WTC11 (cell line): ENCODE measurements around the gene ANKRD52. TPM values are rescaled to one million over a fixed set of nuclear protein-coding genes. Genes with fewer than 3 reads are reported as not detected.

Experiments used
- ATAC-seq: fragments of 200-7000 bp; cut with Tn5 transposase; 2 replicates; pipeline ENCODE4 v1.10.0; 2021; ENCODE audit warnings: mild to moderate bottlenecking, moderate library complexity
- CTCF ChIA-PET: fragments of 300-600 bp; sonication (Branson Sonifier 250); formaldehyde crosslinking; loops from one replicate; lab custom pipeline; 2021; ENCODE audit warnings: antibody characterized with exemption; lab: Charles Lee
- POLR2A ChIA-PET: fragments of 350-600 bp; sonication (Branson Sonifier 250); formaldehyde crosslinking; loops from one replicate; lab custom pipeline; 2021; ENCODE audit warnings: antibody characterized with exemption; lab: Charles Lee
- DNase-seq: peaks from one replicate; pipeline ENCODE4 v3.0.0; 2021; ENCODE audit warnings: low spot score
- H3K27ac Mint-ChIP-seq: 2 replicates; pipeline ENCODE4 v1.8.0; 2021; ENCODE audit warnings: mixed read lengths
- H3K27me3 Mint-ChIP-seq: 2 replicates; pipeline ENCODE4 v1.8.0; 2021; ENCODE audit warnings: low read depth, mild to moderate bottlenecking, moderate library complexity, mixed read lengths
- H3K36me3 Mint-ChIP-seq: 2 replicates; pipeline ENCODE4 v1.8.0; 2021; ENCODE audit warnings: mixed read lengths
- H3K4me1 Mint-ChIP-seq: 2 replicates; pipeline ENCODE4 v1.8.0; 2022; ENCODE audit warnings: mixed read lengths
- H3K4me3 Mint-ChIP-seq: 2 replicates; pipeline ENCODE4 v1.8.0; 2021; ENCODE audit warnings: mild to moderate bottlenecking, moderate library complexity, mixed read lengths
- H3K9me3 Mint-ChIP-seq: 2 replicates; pipeline ENCODE4 v1.8.0; 2021; ENCODE audit warnings: mixed read lengths
- AR ChIP-seq: fragments of 250-450 bp; sonication (Bioruptor Pico); IDR thresholded peaks from 2 replicates; pipeline ENCODE4 v1.9.0; 2021; ENCODE audit warnings: mild to moderate bottlenecking
- CBFB ChIP-seq: sonication (generic); formaldehyde crosslinking; IDR thresholded peaks from 2 replicates; pipeline ENCODE4 v1.8.1; 2022; ENCODE audit warnings: mild to moderate bottlenecking, low read depth, missing genetic modification reagents
- FOXP1 ChIP-seq: sonication (generic); formaldehyde crosslinking; IDR thresholded peaks from 2 replicates; pipeline ENCODE4 v1.8.0; 2022; ENCODE audit warnings: missing genetic modification reagents, mild to moderate bottlenecking, moderate library complexity, borderline replicate concordance
- NR3C1 ChIP-seq: sonication (generic); formaldehyde crosslinking; conservative IDR thresholded peaks from 2 replicates; pipeline ENCODE4 v1.8.1; 2023; ENCODE audit warnings: low read depth, mild to moderate bottlenecking, missing genetic modification reagents
- PRRX2 ChIP-seq: fragments of 250-450 bp; sonication (Bioruptor Pico); IDR thresholded peaks from 2 replicates; pipeline ENCODE4 v1.8.0; 2021; ENCODE audit warnings: mild to moderate bottlenecking
- SOX15 ChIP-seq: fragments of 250-450 bp; sonication (Bioruptor Pico); IDR thresholded peaks from 2 replicates; pipeline ENCODE4 v1.9.0; 2021; ENCODE audit warnings: mild to moderate bottlenecking
- SP1 ChIP-seq: sonication (generic); formaldehyde crosslinking; conservative IDR thresholded peaks from 2 replicates; pipeline ENCODE4 v1.8.1; 2022; ENCODE audit warnings: missing genetic modification reagents
- ZNF219 ChIP-seq: sonication (generic); formaldehyde crosslinking; IDR thresholded peaks from 2 replicates; pipeline ENCODE4 v1.8.0; 2023; ENCODE audit warnings: missing genetic modification reagents, mild to moderate bottlenecking, borderline replicate concordance
- total RNA-seq: library from RNA; stranded (reverse); gene quantifications from 3 replicates; pipeline ENCODE4 v1.2.3, GENCODE V29; 2021
- TF ChIP-seq, protein P1 (sequence below): sonication (generic); formaldehyde crosslinking; IDR thresholded peaks from 2 replicates; pipeline ENCODE4 v1.8.1; 2022; ENCODE audit warnings: mild to moderate bottlenecking, moderate library complexity, missing genetic modification reagents
- TF ChIP-seq, protein P2 (sequence below): sonication (generic); formaldehyde crosslinking; IDR thresholded peaks from 2 replicates; pipeline ENCODE4 v1.8.1; 2023; ENCODE audit warnings: mild to moderate bottlenecking, moderate library complexity, missing genetic modification reagents
- TF ChIP-seq, protein P3 (sequence below): sonication (generic); formaldehyde crosslinking; IDR thresholded peaks from 2 replicates; pipeline ENCODE4 v1.8.0; 2022; ENCODE audit warnings: mild to moderate bottlenecking, missing genetic modification reagents
- TF ChIP-seq, protein P4 (sequence below): sonication (generic); formaldehyde crosslinking; conservative IDR thresholded peaks from 2 replicates; pipeline ENCODE4 v1.8.1; 2022; ENCODE audit warnings: mild to moderate bottlenecking, missing genetic modification reagents

The ANKRD52 gene
- total RNA-seq, 1 experiment from 2014 or later = 41.2 TPM

DNA sequence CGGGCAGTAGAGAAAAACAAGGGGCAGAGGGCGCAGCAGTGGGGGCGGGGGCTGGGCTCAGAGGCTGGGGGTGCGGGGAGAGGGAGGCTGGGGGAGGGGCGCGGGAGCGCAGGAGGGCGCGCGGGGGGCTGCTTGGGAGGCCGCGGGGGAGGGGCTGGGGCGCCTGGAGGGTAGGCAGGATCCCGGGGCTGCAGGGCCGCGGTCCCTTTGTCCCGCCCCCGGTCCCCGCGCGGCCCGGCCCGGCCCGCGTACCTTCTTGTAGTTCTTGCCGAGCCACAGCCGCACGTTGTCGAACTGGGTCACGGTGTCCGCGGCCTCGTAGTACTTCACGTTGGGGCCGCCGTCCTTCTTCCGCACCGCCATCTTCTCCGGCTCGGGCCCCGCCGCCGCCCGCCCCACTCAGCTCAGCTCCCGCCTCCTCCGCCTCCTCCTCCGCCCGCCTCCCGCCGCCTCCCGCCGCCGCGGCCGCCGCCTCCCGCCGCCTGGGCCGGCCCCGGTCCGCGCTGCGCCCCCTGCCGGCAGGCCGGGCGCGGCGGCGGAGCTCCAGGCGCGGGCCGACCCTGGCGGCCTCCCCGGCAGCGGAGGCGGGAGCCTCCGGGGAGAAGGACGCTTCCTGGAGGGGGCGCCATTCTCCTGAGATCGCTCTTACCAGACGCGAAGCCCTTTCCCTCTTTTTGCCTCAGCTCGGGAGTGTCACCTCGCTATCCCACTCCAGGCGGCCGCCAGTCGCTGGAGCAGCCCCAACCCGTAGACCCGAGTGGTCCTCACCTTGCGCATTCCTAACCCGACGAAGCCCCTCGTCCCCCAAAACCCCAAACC, 68.9 kb downstream of the ANKRD52 start, which contains the start of gene SMARCC2:
Gene SMARCC2 (minus strand): TSS at position 385 of the 819 bp plus-strand sequence. CDS start 22 bp downstream, at position 363.
- peaks cover 27% of the 10 kb centered on the region for H3K36me3 Mint-ChIP-seq
- TF ChIP-seq AR (no peak), NR3C1 (CRISPR knock-in tag) (no peak), FOXP1 (CRISPR knock-in tag) (peak; percentile 35; the same call in 1 of the 2 replicates), ZNF219 (CRISPR knock-in tag) (no peak), CBFB (0 out of 2 replicates have a peak, but pooled peaks have one; percentile 25), SP1 (CRISPR knock-in tag) (peak; percentile 43), PRRX2 (CRISPR knock-in tag) (0 out of 2 replicates have a peak, but pooled peaks have one; percentile 34)
- TF ChIP-seq, protein P1, sequence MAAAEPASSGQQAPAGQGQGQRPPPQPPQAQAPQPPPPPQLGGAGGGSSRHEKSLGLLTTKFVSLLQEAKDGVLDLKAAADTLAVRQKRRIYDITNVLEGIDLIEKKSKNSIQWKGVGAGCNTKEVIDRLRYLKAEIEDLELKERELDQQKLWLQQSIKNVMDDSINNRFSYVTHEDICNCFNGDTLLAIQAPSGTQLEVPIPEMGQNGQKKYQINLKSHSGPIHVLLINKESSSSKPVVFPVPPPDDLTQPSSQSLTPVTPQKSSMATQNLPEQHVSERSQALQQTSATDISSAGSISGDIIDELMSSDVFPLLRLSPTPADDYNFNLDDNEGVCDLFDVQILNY (CRISPR knock-in tag) = 0 out of 2 replicates have a peak, but pooled peaks have one; percentile 43
- TF ChIP-seq, protein P2, sequence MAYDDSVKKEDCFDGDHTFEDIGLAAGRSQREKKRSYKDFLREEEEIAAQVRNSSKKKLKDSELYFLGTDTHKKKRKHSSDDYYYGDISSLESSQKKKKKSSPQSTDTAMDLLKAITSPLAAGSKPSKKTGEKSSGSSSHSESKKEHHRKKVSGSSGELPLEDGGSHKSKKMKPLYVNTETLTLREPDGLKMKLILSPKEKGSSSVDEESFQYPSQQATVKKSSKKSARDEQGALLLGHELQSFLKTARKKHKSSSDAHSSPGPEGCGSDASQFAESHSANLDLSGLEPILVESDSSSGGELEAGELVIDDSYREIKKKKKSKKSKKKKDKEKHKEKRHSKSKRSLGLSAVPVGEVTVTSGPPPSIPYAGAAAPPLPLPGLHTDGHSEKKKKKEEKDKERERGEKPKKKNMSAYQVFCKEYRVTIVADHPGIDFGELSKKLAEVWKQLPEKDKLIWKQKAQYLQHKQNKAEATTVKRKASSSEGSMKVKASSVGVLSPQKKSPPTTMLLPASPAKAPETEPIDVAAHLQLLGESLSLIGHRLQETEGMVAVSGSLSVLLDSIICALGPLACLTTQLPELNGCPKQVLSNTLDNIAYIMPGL (CRISPR knock-in tag) = peak; percentile 52; the same call in 1 of the 2 replicates
- TF ChIP-seq, all 79 proteins: peak for 6
- peak within 1 kb of the TSS; percentile 96 for H3K27ac Mint-ChIP-seq
- peaks cover 3% of the 10 kb centered on the region; the same call in 1 of the 2 replicates for H3K27me3 Mint-ChIP-seq
- ATAC-seq (peak; percentile 81), DNase-seq (peak; percentile 92)
- peak within 1 kb of the TSS; percentile 99 for H3K4me3 Mint-ChIP-seq
- peaks cover 30% of the 10 kb centered on the region for H3K4me1 Mint-ChIP-seq
- H3K9me3 Mint-ChIP-seq = no peaks in the 10 kb centered on the region
- CTCF ChIA-PET = interaction anchor here (0.6 to 5.2 kb wide), 63 partner anchors 8 to 1669 kb away, joined by 3 to 95 read pairs (median 5); partner anchors contain the start of genes ANKRD52, CNPY2, COQ10A and ERBB3
- POLR2A ChIA-PET = interaction anchor here (0.6 to 3.3 kb wide), 21 partner anchors 10 to 922 kb away, joined by 3 to 30 read pairs (median 4); partner anchors contain the start of genes ANKRD52, CNPY2, COQ10A and ERBB3

DNA sequence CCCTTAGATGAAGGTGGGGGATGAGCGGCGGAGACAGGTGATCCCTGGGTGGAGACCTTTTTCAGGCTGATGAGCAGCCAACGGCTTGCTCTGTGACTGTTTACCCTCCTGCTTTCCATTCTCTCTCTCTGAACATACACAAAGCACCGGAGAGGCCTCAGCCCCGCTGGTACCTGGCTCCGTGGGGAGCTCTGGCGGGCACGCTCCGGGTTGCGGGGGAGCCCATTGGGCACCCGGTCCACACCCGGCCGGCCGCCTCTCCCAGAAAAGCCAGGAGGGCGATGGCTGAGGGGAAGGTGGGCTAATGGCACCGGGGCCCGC, 69.4 kb downstream of the ANKRD52 start:
- peaks cover 3% of the 10 kb centered on the region; the same call in 1 of the 2 replicates for H3K27me3 Mint-ChIP-seq
- no peak for TF ChIP-seq SOX15 (CRISPR knock-in tag)
- TF ChIP-seq, protein P3, sequence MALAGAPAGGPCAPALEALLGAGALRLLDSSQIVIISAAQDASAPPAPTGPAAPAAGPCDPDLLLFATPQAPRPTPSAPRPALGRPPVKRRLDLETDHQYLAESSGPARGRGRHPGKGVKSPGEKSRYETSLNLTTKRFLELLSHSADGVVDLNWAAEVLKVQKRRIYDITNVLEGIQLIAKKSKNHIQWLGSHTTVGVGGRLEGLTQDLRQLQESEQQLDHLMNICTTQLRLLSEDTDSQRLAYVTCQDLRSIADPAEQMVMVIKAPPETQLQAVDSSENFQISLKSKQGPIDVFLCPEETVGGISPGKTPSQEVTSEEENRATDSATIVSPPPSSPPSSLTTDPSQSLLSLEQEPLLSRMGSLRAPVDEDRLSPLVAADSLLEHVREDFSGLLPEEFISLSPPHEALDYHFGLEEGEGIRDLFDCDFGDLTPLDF = no peak
- TF ChIP-seq, protein P4, sequence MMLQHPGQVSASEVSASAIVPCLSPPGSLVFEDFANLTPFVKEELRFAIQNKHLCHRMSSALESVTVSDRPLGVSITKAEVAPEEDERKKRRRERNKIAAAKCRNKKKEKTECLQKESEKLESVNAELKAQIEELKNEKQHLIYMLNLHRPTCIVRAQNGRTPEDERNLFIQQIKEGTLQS (CRISPR knock-in tag) = no peak
- TF ChIP-seq, protein P2 (CRISPR knock-in tag) = 0 out of 2 replicates have a peak, but pooled peaks have one; percentile 67
- TF ChIP-seq, all 79 proteins: peak for 1
- no peak for ATAC-seq
- Mint-ChIP-seq H3K36me3 (peaks cover 30% of the 10 kb centered on the region), H3K9me3 (no peaks in the 10 kb centered on the region), H3K4me1 (peaks cover 30% of the 10 kb centered on the region), H3K4me3 (peak overlapping the region; percentile 85), H3K27ac (peak overlapping the region; percentile 96)
- no peak for DNase-seq
- CTCF ChIA-PET = interaction anchor here (0.6 to 5.2 kb wide), 41 partner anchors 16 to 939 kb away, joined by 3 to 95 read pairs (median 4); partner anchors contain the start of genes ANKRD52, COQ10A, ESYT1 and LRP1
- POLR2A ChIA-PET = interaction anchor here (1.0 to 3.2 kb wide), 9 partner anchors 10 to 171 kb away, joined by 3 to 29 read pairs (median 8); partner anchors contain the start of genes COQ10A, ERBB3, ESYT1 and MYL6
